GM19099 (cell line): ENCODE measurements around the gene FGF6.

Experiments
- POLR2A ChIP-seq: IDR thresholded peaks from 3 replicates; pipeline ENCODE4 v1.6.1; 2011; ENCODE audit warnings: low read depth; ENCODE audit not compliant: insufficient read length; ENCODE audit errors: extremely low read depth

FGF6 gene, protein sequence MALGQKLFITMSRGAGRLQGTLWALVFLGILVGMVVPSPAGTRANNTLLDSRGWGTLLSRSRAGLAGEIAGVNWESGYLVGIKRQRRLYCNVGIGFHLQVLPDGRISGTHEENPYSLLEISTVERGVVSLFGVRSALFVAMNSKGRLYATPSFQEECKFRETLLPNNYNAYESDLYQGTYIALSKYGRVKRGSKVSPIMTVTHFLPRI

DNA sequence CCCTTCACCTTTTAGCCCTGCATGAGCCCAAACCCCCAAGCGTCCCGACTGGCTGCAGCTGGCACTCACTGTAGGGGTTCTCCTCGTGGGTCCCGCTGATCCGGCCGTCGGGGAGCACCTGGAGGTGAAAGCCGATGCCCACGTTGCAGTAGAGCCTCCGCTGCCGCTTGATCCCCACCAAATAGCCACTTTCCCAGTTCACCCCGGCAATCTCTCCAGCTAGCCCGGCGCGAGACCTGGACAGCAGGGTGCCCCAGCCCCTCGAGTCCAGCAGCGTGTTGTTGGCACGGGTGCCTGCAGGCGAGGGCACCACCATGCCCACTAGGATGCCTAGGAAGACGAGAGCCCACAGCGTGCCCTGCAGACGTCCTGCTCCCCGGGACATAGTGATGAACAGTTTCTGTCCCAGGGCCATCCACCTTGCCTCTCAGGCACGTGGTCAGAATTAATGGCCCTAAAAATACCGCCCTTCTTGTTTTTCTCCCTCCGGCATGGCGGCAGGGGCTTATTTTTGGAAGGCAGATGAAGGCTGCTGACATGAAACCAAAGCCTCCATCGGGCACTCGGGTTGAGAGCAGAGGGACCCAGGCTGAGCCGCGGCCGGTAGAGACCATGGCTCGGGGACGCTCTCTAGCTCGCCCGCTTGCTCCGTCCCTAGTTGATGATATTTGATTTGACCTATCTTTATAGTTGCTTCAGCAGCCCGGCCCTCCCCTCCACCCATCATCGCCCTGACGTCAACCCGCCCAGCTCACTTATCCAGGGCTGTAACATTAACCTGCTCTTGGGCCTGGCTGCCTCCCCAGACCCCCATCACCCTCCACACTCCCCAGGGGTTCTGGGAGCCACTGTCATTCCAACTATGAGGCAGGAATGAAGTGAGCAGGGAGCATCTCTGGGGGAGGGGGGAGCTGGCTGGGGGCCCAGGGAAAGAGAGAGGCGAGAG is at the start of gene FGF6:
FGF6 (minus strand) TSS at position 660 of the 946 bp plus-strand sequence; CDS start at position 415, 245 bp downstream.
- TF ChIP-seq POLR2A, result no peak

DNA sequence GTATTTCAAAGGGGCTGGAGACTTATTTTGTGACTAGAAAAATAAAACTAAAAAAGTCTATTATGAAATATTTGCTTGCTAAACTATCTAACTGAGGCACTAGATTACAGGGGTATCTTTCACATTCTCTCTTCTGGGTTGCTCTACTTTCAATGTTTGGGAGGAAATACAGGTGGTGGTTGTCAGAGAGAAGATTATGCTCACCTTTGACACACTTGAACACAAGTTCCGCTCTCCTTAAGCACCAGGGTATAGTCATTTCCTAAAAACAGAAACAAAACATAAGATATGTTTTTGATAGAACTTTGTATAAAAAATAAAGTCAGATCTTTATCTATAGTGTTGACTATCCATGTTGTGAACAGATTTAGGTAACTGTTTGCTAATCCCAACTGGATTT is 45.4 kb upstream of the FGF6 start:
- TF ChIP-seq POLR2A, result no peak

DNA sequence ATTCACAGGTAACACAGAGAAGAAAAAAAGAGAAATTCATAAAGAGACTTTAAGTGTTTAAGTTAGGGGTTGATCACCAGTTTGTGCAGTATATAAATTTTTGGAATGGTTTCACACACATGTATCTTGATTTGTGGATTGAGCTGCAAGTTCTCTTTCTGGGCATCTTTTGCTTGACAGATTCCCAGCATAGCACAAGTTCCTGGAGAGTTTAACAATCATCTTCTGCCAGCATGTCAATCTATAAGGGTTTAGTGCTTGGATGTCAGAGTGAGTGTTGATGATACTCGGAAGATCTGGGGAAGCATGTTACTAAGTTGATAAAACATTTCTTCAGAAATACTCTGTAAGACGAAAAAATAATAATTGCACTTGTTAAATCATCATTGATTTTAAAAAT is 43.9 kb upstream of the FGF6 start:
- no peak for TF ChIP-seq POLR2A

DNA sequence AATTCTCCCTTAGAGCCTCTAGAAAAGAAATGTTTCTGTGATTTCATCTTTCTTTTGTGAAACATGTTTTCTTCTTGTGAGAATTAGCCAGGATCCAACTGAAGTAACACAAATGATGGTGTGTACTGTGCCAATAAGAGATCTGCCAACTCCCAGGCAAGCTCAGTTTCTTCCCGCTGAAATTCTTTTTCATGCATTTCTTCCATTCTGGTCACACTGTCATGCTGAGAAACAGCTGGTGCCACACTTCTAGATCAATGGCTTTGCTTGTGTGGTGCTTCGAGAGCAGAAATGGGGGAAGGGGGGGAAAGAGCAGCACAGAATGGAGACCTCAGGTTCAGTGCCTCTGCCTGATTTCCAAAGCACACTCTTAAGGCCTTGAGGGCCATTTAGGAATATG is 41.4 kb upstream of the FGF6 start:
- TF ChIP-seq POLR2A, result no peak

DNA sequence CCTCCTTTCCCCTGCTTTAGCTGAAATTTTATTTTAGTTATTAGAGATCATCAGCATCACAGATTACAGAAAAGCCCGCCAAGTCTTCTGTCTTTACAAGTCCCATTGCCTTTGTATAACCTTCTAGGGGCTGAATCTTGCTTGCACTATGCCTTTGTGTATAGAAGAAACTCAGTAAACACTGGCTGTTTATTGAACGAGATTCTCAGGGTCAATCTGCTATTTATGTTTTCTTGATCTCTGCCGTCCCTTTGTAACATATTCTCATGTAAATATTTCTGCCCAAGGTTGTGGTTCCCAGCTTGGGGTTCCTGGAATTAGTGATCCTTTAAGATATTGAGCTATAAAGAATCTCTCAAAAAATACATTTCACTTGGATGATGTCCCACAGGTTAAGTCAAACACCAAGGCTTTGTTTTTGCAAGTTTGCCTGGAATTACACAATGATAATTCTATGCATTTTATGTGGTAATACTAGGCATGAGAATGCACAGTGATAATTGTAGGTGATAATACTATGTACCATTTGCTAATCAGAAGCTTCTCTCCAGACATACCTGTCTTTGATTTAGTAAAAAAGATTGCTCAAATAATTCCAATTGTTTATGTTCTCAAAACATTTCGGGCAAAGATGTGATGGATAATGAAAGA is 40.6 kb upstream of the FGF6 start:
- TF ChIP-seq POLR2A, result no peak

DNA sequence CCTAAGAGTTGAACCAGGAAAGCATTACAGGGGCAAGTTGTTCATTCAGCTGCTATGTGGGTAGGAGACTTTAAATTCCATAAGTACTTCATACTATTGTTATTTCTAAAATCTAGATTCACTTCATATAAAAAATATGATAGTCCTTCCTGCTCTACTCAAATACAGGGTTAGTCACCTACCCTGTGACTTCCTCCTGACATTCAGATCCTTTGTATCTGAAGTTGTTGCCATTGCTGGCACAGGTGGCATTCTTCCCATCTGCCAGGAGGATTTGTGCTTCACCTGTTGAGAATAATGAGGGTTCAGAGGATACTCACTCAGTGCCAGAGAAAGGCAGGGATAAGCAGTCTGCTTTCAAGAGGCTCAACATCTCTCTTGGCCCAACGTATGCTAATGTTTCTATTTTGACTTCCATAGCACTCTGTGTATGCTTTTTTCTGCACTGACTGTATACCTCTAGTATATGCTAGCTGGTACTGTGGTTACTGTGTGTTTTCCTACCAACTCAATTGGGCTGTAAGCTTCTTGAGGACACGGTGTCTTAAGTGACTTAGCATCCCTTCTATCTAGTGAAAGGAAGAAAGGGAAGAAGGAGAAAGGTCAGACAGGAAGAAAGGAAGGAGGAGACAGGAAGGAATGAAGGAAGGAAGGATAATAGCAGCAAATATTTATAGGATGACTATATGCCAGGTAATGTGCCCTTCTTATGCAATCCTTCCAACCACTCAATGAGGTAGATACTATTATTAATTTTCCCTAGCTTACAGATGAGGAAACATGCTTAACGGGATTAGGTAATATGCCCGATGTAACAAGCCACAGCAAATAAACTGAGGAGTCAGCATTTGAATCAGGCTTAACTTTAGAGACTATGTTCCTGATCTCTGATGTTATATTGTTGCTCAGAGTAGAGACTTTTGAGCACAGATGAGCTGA is 38.5 kb upstream of the FGF6 start:
- no peak for TF ChIP-seq POLR2A

DNA sequence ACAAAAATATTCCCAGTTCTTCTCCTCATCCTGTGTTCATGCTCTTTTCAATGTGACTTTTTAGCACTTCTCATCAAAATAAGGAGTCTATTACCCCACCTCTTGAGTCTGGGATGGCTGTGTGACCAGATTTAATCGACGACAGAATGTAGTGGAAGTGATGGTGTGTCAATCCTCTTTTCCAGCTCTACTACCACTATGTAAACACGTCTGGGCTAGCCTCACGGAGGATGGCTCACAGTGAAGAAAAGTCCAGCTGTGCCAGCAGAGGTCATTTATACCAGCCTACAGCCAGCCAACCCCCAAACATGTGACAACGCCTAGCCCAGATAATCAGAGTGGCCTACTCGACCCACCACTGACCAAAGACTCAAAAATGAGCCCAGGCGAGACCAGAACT is 37.3 kb upstream of the FGF6 start:
- no peak for TF ChIP-seq POLR2A

DNA sequence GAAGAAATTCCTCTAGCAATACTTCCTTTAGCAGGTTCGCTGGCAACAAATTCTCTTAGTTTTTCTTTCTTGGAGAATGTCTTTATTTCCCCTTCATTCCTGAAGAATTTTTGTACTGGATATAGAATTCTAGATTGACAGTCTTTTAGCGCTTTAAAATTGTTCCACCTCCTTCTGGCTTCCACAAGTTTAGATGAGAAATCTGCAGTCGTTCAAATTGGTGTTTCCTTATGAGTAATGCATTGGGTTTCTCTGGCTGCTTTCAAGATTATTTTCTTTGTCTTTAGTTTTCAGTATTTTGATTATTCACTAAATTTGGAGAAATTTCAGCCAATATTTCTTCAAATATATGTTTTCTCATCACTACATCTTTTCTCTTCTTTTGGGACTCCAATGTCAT is 33.3 kb upstream of the FGF6 start:
- no peak for TF ChIP-seq POLR2A

DNA sequence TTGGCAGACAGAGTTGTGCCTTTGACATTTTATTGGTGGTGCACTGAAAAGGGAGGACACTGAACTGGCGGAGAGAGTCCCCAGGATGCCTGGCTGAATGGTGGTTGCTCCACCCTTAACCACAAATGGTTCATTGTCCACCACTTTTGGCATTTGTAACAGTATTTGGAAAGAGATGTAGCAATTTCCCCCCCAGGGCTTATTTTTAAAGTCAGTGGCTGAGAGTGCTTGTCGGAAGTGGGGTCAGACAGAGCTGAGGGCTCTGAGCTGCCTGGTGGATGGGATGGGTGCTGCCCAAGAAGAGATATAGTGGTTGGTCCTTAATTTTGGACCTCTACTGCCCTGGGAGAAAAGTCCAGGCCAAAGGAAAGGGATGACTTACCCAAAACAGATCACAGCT is 31.5 kb upstream of the FGF6 start:
- TF ChIP-seq POLR2A, result no peak

DNA sequence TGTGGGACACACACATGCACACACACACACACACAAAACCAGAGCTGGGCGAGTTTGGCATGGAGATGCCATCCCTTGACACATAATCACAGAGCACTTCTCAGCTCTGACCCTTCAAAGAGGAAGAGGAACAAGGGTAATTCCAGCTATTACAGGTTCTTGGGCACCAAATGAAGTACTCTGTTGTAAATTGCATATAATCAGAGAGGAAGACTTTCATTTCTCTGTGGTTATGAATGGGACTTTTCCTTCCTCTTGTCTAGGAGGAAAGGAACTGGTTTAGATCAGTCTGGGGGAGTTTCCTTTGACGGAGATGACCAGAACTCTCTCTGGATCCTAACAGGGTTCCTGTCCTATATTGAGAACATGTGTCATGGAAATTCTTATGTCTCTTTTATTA is 26.4 kb upstream of the FGF6 start:
- no peak for TF ChIP-seq POLR2A

DNA sequence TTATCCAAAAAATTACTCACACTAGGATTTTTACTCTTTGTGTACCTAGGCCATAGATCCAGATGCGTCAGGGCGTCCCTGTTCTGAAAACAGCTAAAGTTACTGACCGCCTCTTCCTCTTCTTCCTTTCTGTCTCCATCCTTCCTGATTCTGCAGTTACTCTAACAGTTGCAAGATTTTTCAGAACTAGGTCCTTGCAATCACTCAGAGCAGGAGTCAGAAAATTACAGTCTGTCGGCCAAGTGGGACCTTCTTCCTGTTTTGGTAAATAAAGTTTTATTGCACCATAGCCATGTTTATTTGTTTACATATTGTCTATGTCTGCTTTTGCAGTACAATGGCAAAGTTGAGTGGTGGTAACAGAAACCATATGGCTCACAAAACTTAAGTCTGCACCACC is 25.6 kb upstream of the FGF6 start:
- no peak for TF ChIP-seq POLR2A

DNA sequence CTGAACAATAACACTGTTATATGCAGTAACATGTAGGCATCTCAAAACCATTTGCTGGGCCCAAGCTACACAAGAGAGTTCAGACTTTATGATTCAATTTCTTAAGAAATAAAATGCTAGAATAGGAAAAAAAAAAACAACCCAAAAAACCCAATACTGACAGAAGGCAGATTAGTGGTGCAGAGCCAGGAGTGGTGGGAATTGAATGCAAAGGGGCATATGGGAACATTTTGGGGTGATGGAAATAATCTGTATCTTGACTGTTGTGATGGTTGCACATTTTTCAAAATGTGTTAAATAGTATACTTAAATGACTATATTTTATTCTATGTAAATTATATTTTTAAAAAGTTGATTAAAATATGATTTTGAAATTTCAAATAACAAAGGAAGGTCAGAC is 23.4 kb upstream of the FGF6 start:
- TF ChIP-seq POLR2A, result no peak

DNA sequence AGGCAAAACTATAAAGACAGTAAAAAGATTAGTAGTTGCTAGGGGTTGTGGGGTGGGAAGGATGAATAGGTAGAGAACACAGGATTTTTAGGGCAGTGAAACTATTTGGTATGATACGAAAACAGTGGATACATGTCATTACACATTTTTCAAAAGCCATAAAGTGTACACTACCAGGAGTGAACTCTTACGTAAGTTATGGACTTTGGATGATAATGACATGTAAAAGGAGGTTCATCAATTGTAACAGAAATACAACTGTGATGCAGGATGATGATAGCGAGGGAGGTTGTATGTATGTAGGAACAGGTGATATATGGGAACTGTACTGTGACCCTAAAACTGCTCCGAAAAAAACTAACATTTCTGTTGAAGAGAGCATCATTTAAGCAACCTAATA is 15.1 kb upstream of the FGF6 start:
- TF ChIP-seq POLR2A, result no peak

DNA sequence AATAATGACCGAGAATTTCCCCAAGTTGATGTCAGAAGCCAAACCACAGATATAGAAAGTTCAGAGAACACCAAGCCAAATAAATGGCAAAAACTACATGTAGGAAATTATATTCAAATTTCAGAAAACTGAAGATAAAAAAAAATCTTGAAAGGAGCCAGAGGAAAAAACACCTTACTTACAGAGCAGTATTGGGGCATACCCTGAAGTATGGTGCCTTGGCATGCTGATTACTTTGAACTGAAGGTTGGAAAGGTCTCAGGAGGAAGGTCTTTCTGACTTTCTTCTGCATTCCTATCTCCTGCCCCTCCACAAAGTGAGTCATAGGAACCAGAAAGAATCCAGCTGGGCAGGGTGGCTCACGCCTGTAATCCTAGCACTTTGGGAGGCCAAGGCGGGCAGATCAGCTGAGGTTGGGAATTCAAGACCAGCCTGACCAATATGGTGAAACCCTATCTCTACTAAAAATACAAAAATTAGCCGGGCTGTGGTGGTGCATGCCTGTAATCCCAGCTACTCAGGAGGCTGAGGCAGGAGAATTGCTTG is 8.8 kb upstream of the FGF6 start:
- no peak for TF ChIP-seq POLR2A
